Uterus (tissue), 2 donors: ENCODE results near the gene INO80C.

Experiments
- CTCF ChIP-seq, 4 experiments: fragments of 200-600 bp in 2 of 4; fragments of 450-650 bp in 2 of 4; sonication (generic) in 2 of 4; IDR thresholded peaks; one replicate each; pipeline ENCODE4 v1.5.1; 2016 to 2019; ENCODE audit warnings: antibody characterized with exemption in 4 of 4, mild to moderate bottlenecking in 2 of 4, moderate library complexity in 1 of 4
- POLR2A ChIP-seq, 2 donors: fragments of 450-650 bp; IDR thresholded peaks; one replicate each; pipeline ENCODE4 v1.6.1; 2016; ENCODE audit warnings: antibody characterized with exemption in 2 of 2, mild to moderate bottlenecking in 1 of 2, moderate library complexity in 1 of 2

GRCh38 chr18:35474884-35475283 lies 22.9 kb downstream of the INO80C start:
- no peak for TF ChIP-seq CTCF (IDR thresholded peaks at IDR 0.05)
- no peak for TF ChIP-seq POLR2A (IDR thresholded peaks at IDR 0.05)
